Measurements from ENCODE around the gene APPL2. TPM values are rescaled to one million over a fixed set of nuclear protein-coding genes. Genes with fewer than 3 reads are reported as not detected.

The APPL2 gene
- total RNA-seq, 1 experiment from 2014 or later, result 49.2 TPM

DNA sequence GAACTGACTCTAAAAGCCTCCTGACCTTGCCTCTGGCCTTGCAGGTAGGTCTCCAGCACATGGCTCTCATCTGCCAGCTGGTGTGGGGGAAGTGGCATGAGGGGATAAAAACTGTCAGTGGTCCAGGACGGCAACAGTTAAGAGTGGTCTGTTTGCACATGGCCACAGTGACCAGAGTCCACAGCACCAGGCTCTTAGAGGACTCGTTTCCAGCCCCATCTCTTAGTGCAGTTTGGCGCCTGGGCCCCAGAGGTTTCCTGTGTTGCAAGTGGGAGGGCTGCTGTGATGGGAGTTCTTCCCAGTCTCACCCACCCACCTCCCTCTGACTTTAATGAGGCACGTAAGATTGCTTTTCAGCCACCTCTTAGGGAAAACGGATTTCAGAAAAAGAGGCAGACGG is 37.0 kb downstream of the APPL2 start:
- Histone ChIP-seq H3K4me1 (no peaks in the 10 kb centered on the region), H3K4me3 (ENCODE audit: low read depth, low read length) (no peak overlapping the region), H3K27me3 (replicated peaks; ENCODE audit: control insufficient read depth, insufficient read depth, low read length) (no peaks in the 10 kb centered on the region), H3K9me3 (no peaks in the 10 kb centered on the region), H3K36me3 (ENCODE audit: control insufficient read depth, insufficient read depth, low read length) (peaks cover 7% of the 10 kb centered on the region)
- Mint-ChIP-seq H3K27ac (ENCODE audit: unreplicated experiment) (no peak overlapping the region), H3K4me1 (ENCODE audit: low read depth, unreplicated experiment) (no peaks in the 10 kb centered on the region), H3K27me3 (ENCODE audit: insufficient read depth, unreplicated experiment) (no peaks in the 10 kb centered on the region), H3K9me3 (ENCODE audit: unreplicated experiment) (no peaks in the 10 kb centered on the region), H3K36me3 (ENCODE audit: insufficient read depth, unreplicated experiment) (peaks cover 45% of the 10 kb centered on the region), H3K4me3 (ENCODE audit: unreplicated experiment) (no peak overlapping the region)
- TF ChIP-seq, protein P1, sequence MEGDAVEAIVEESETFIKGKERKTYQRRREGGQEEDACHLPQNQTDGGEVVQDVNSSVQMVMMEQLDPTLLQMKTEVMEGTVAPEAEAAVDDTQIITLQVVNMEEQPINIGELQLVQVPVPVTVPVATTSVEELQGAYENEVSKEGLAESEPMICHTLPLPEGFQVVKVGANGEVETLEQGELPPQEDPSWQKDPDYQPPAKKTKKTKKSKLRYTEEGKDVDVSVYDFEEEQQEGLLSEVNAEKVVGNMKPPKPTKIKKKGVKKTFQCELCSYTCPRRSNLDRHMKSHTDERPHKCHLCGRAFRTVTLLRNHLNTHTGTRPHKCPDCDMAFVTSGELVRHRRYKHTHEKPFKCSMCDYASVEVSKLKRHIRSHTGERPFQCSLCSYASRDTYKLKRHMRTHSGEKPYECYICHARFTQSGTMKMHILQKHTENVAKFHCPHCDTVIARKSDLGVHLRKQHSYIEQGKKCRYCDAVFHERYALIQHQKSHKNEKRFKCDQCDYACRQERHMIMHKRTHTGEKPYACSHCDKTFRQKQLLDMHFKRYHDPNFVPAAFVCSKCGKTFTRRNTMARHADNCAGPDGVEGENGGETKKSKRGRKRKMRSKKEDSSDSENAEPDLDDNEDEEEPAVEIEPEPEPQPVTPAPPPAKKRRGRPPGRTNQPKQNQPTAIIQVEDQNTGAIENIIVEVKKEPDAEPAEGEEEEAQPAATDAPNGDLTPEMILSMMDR (IDR thresholded peaks at IDR 0.05; ENCODE audit: insufficient read depth in 1 of 2, low read depth in 1 of 2, low read length in 1 of 2, severe bottlenecking in 1 of 2, unreplicated experiment in 1 of 2), result no peak
- no peak for DNase-seq
- ChIA-PET CTCF (no interaction called here), POLR2A (no interaction called here)
- BruUV-seq (replicated peaks), result no TSS peak
- intact Hi-C loops (cut with micrococcal nuclease; ENCODE audit: unreplicated experiment), result loop anchor here (5.0 kb wide), 1 partner anchor 183 kb away; no protein-coding TSS in a partner anchor

DNA sequence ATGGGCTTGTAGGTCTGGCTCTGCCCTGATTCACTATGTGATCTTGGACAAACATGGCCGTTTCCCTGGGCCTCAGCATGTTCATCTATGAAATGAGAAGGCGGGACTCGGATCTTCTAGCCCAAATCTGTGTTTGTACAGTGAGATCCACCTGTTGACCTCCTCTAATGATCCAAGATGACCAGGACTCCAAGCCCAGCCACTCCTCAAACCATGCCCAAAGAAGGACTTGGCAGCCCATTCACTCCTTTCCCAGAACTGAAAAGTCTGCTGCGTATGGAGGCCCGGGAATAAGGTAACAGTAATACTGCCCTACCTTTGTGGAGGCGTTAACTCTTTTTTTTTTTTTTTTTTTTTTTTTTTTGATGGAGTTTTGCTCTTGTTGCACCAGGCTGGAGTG is 39.9 kb downstream of the APPL2 start:
- Histone ChIP-seq H3K9me3 (no peaks in the 10 kb centered on the region), H3K4me3 (ENCODE audit: low read depth, low read length) (no peak overlapping the region), H3K27me3 (replicated peaks; ENCODE audit: control insufficient read depth, insufficient read depth, low read length) (no peaks in the 10 kb centered on the region), H3K36me3 (ENCODE audit: control insufficient read depth, insufficient read depth, low read length) (peaks cover 9% of the 10 kb centered on the region), H3K4me1 (peaks cover 8% of the 10 kb centered on the region)
- Mint-ChIP-seq H3K4me1 (ENCODE audit: low read depth, unreplicated experiment) (peaks cover 13% of the 10 kb centered on the region), H3K4me3 (ENCODE audit: unreplicated experiment) (no peak overlapping the region), H3K27ac (ENCODE audit: unreplicated experiment) (no peak overlapping the region), H3K36me3 (ENCODE audit: insufficient read depth, unreplicated experiment) (peaks cover 45% of the 10 kb centered on the region), H3K9me3 (ENCODE audit: unreplicated experiment) (no peaks in the 10 kb centered on the region), H3K27me3 (ENCODE audit: insufficient read depth, unreplicated experiment) (no peaks in the 10 kb centered on the region)
- intact Hi-C loops (cut with micrococcal nuclease; ENCODE audit: unreplicated experiment), result loop anchor here (5.0 kb wide), 1 partner anchor 186 kb away; no protein-coding TSS in a partner anchor
- DNase-seq, result no peak
- TF ChIP-seq, protein P1 (IDR thresholded peaks at IDR 0.05; ENCODE audit: insufficient read depth in 1 of 2, low read depth in 1 of 2, low read length in 1 of 2, severe bottlenecking in 1 of 2, unreplicated experiment in 1 of 2), result no peak
- no TSS peak for BruUV-seq (replicated peaks)
- POLR2A ChIA-PET, result no interaction called here
- CTCF ChIA-PET, result interaction anchor here (0.7 kb wide), 1 partner anchor 36 kb away, joined by 6 read pairs; no protein-coding TSS in a partner anchor

DNA sequence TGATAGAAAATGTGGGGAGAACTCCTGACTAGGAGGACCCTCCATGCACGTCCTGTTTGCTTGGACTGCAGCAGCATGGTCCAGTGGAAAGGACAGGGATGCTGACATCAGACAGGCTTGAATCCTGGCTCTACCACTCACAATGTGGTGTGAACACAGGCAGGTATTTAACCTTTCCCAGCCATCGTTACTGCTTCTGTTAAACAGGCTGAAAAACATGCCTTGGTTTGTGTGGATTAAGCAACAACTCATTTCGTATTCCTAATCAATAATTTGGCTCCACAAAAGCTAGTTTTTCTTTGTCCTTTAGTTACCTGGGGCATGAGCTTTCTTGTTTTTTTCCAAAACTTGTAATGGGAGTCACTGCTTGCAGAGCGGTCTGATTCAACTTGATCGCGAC is 41.0 kb downstream of the APPL2 start:
- Mint-ChIP-seq H3K36me3 (ENCODE audit: insufficient read depth, unreplicated experiment) (peaks cover 54% of the 10 kb centered on the region), H3K4me1 (ENCODE audit: low read depth, unreplicated experiment) (peaks cover 13% of the 10 kb centered on the region), H3K27ac (ENCODE audit: unreplicated experiment) (no peak overlapping the region), H3K9me3 (ENCODE audit: unreplicated experiment) (no peaks in the 10 kb centered on the region), H3K4me3 (ENCODE audit: unreplicated experiment) (no peak overlapping the region), H3K27me3 (ENCODE audit: insufficient read depth, unreplicated experiment) (no peaks in the 10 kb centered on the region)
- Histone ChIP-seq H3K4me3 (ENCODE audit: low read depth, low read length) (no peak overlapping the region), H3K9me3 (no peaks in the 10 kb centered on the region), H3K27me3 (replicated peaks; ENCODE audit: control insufficient read depth, insufficient read depth, low read length) (no peaks in the 10 kb centered on the region), H3K36me3 (ENCODE audit: control insufficient read depth, insufficient read depth, low read length) (peaks cover 7% of the 10 kb centered on the region), H3K4me1 (peaks cover 8% of the 10 kb centered on the region)
- intact Hi-C loops (cut with micrococcal nuclease; ENCODE audit: unreplicated experiment), result loop anchor here (5.0 kb wide), 1 partner anchor 187 kb away; no protein-coding TSS in a partner anchor
- POLR2A ChIA-PET, result no interaction called here
- DNase-seq, result no peak
- CTCF ChIA-PET, result no interaction called here
- no TSS peak for BruUV-seq (replicated peaks)
- TF ChIP-seq, protein P1 (IDR thresholded peaks at IDR 0.05; ENCODE audit: insufficient read depth in 1 of 2, low read depth in 1 of 2, low read length in 1 of 2, severe bottlenecking in 1 of 2, unreplicated experiment in 1 of 2), result no peak

Data from Caco-2 (cell line).